T-cell (primary cell): ENCODE data around the gene PSMD3. TPM values are rescaled to one million over a fixed set of nuclear protein-coding genes. Genes with fewer than 3 reads are reported as not detected.
A peak's percentile ranks its signal among the peaks of the same experiment; 100 is the strongest.

ENCODE experiments used
- ATAC-seq, 4 experiments: fragments of 200-7000 bp in 3 of 4; fragments of 150-1000 bp in 1 of 4; cut with Tn5 transposase; replicated peaks in 1 of 4; 1 replicate in 3 of 4; 2 replicates in 1 of 4; pipeline ENCODE4 v1.10.0; 2021; ENCODE audit warnings: moderate library complexity in 3 of 4, mild to moderate bottlenecking in 2 of 4, moderate number of reproducible peaks in 1 of 4
- CTCF ChIA-PET, 2 donors: fragments of 300-600 bp; sonication (Branson Sonifier 250); formaldehyde crosslinking; loops; one replicate each; lab custom pipeline; 2022; ENCODE audit warnings: antibody characterized with exemption in 2 of 2; lab: Charles Lee
- POLR2A ChIA-PET, 2 donors: fragments of 300-600 bp; sonication (Branson Sonifier 250); formaldehyde crosslinking; loops; one replicate each; lab custom pipeline; 2022; ENCODE audit warnings: antibody characterized with exemption in 2 of 2; lab: Charles Lee
- DNase-seq, 35 experiments: peaks; one replicate each; pipeline versions ENCODE4 v3.0.0 to v3.0.0-alpha.2; 2013 to 2023
- H3K27ac ChIP-seq: one replicate; pipeline ENCODE4 v1.5.1; 2013; ENCODE audit warnings: low read length
- H3K27me3 ChIP-seq, 2 experiments: replicated peaks in 1 of 2; 1 replicate in 1 of 2; 2 replicates in 1 of 2; pipeline versions ENCODE4 v1.6.1 to v1.7.0; 2013; ENCODE audit warnings: low read length in 1 of 2, mixed read lengths in 1 of 2; ENCODE audit not compliant: control insufficient read depth in 2 of 2, insufficient read depth in 2 of 2; ENCODE audit errors: extremely low read depth in 1 of 2
- H3K36me3 ChIP-seq, 2 donors: 1 replicate in 1 of 2; 2 replicates in 1 of 2; pipeline versions ENCODE4 v1.6.1 to v1.7.0; 2013; ENCODE audit warnings: low read length in 1 of 2; ENCODE audit not compliant: control insufficient read depth in 2 of 2, insufficient read depth in 1 of 2; ENCODE audit errors: extremely low read depth in 1 of 2
- H3K4me1 ChIP-seq, 2 experiments: 1 replicate in 1 of 2; 2 replicates in 1 of 2; pipeline versions ENCODE4 v1.6.1 to v1.7.0; 2013; ENCODE audit warnings: low read length in 2 of 2, mixed read lengths in 1 of 2; ENCODE audit not compliant: insufficient read depth in 2 of 2, control insufficient read depth in 1 of 2; ENCODE audit errors: extremely low read depth in 1 of 2
- H3K4me3 ChIP-seq, 2 donors: 1 replicate in 1 of 2; 2 replicates in 1 of 2; pipeline versions ENCODE4 v1.5.1 to v1.7.0; 2013; ENCODE audit warnings: mild to moderate bottlenecking in 2 of 2, low read length in 1 of 2, moderate library complexity in 1 of 2; ENCODE audit not compliant: control insufficient read depth in 1 of 2; ENCODE audit errors: extremely low read depth in 1 of 2
- H3K9me3 ChIP-seq: 2 replicates; pipeline ENCODE4 v1.7.0; 2013
- H3K27ac Mint-ChIP-seq, 2 donors: one replicate each; pipeline ENCODE4 v1.8.0; 2020 to 2021; ENCODE audit warnings: mild to moderate bottlenecking in 2 of 2, mixed read lengths in 2 of 2
- H3K27me3 Mint-ChIP-seq, 2 donors: one replicate each; pipeline ENCODE4 v1.8.0; 2021 to 2022; ENCODE audit warnings: mixed read lengths in 2 of 2
- H3K36me3 Mint-ChIP-seq: one replicate; pipeline ENCODE4 v1.8.0; 2021; ENCODE audit warnings: mixed read lengths
- H3K4me1 Mint-ChIP-seq, 3 donors: one replicate each; pipeline ENCODE4 v1.8.0; 2020 to 2022; ENCODE audit warnings: mixed read lengths in 3 of 3, mild to moderate bottlenecking in 1 of 3
- H3K4me3 Mint-ChIP-seq, 3 donors: one replicate each; pipeline ENCODE4 v1.8.0; 2020 to 2022; ENCODE audit warnings: mild to moderate bottlenecking in 3 of 3, mixed read lengths in 3 of 3, moderate library complexity in 3 of 3
- H3K9me3 Mint-ChIP-seq, 3 donors: one replicate each; pipeline ENCODE4 v1.8.0; 2020 to 2022; ENCODE audit warnings: mixed read lengths in 3 of 3
- WGBS: methylation state at CpG from one replicate; pipeline ENCODE4 v1.1.5; 2013; ENCODE audit warnings: missing lambda C conversion rate; ENCODE audit not compliant: insufficient coverage; 5-methylcytosine and 5-hydroxymethylcytosine counted together
- total RNA-seq, 35 experiments: library from RNA in 6 of 35; stranded (reverse) in 6 of 35; fragments of 120-200 nt in 1 of 35; gene quantifications; one replicate each; pipeline versions ENCODE4 v1.2.1 to v1.2.4 and lab custom pipeline; 2013 to 2026

Gene PSMD3
- total RNA-seq (10 to 100 TPM; 60.8 to 69.0 (median 63.5) TPM), total RNA-seq (lab: John Stamatoyannopoulos, UW) (44.4 to 366 (median 80.8) reads per million in 29 experiments)
- total RNA-seq (2013): 41.3 TPM

GRCh38 chr17:39980351-39981206 is at the start of gene PSMD3:
TSS of gene PSMD3 (plus strand) at chr17:39980807. CDS start at chr17:39980971, 164 bp downstream.
- H3K4me1 ChIP-seq: peaks cover 13 to 20% of the 10 kb centered on the region in 2 experiments
- no peaks in the 10 kb centered on the region for H3K27me3 Mint-ChIP-seq
- CTCF ChIA-PET: interaction anchor here (0.6 to 3.4 kb wide), 15 partner anchors 11 to 497 kb away, joined by 3 to 29 read pairs (median 4); partner anchors contain the start of gene MED24 (in 1 of the 2)
- peak within 1 kb of the TSS; percentile 88 to 93 (median 91) for H3K4me3 Mint-ChIP-seq
- peaks cover 0 to 20% of the 10 kb centered on the region in 2 donors for H3K36me3 ChIP-seq
- H3K27me3 ChIP-seq: peaks cover 0 to 7% of the 10 kb centered on the region in 2 experiments
- peaks cover 39 to 44% (median 43%) of the 10 kb centered on the region in 3 donors for H3K4me1 Mint-ChIP-seq
- POLR2A ChIA-PET: interaction anchor here (0.5 to 0.7 kb wide), 3 partner anchors 27 to 331 kb away, joined by 4 to 5 read pairs (median 4); no protein-coding TSS in a partner anchor
- WGBS: under 1% methylated on average over 82 of the region's 84 CpGs
- H3K9me3 Mint-ChIP-seq: no peaks in the 10 kb centered on the region
- H3K9me3 ChIP-seq: no peaks in the 10 kb centered on the region
- DNase-seq (peak; percentile 94 to 100 (median 98)), ATAC-seq (peak; percentile 93 to 94 (median 94))
- peaks cover 12% of the 10 kb centered on the region for H3K36me3 Mint-ChIP-seq
- peak within 1 kb of the TSS; percentile 85 to 96 for H3K4me3 ChIP-seq
- peak within 1 kb of the TSS; percentile 94 for H3K27ac ChIP-seq
- peak within 1 kb of the TSS; percentile 93 to 97 for H3K27ac Mint-ChIP-seq

GRCh38 chr17:39933912-39934311 is 46.7 kb upstream of the PSMD3 start:
- Histone ChIP-seq H3K4me3 (no peak overlapping the region), H3K9me3 (no peaks in the 10 kb centered on the region), H3K27ac (no peak overlapping the region), H3K4me1 (no peaks in the 10 kb centered on the region), H3K36me3 (no peaks in the 10 kb centered on the region), H3K27me3 (no peaks in the 10 kb centered on the region)
- no peaks in the 10 kb centered on the region for H3K36me3 Mint-ChIP-seq
- DNase-seq (no peak), ATAC-seq (no peak)
- no peaks in the 10 kb centered on the region for H3K9me3 Mint-ChIP-seq
- H3K27me3 Mint-ChIP-seq: no peaks in the 10 kb centered on the region
- ChIA-PET CTCF (no interaction called here), POLR2A (no interaction called here)
- 100% methylated on average over 2 of the region's 5 CpGs for WGBS
- no peak overlapping the region for H3K27ac Mint-ChIP-seq
- no peak overlapping the region for H3K4me3 Mint-ChIP-seq
- peaks cover 0 to 5% (median 0%) of the 10 kb centered on the region in 3 donors for H3K4me1 Mint-ChIP-seq

- no peak overlapping the region for H3K4me3 Mint-ChIP-seq
Measured at GRCh38 chr17:39934324-39934723, 46.3 kb upstream of the PSMD3 start.

GRCh38 chr17:39935909-39936308 is 44.7 kb upstream of the PSMD3 start:
- 53% methylated on average over 2 of the region's 3 CpGs for WGBS
- ChIA-PET POLR2A (no interaction called here), CTCF (no interaction called here)
- peaks cover 11 to 16% (median 13%) of the 10 kb centered on the region in 3 donors for H3K4me1 Mint-ChIP-seq
- DNase-seq: no peak
- no peaks in the 10 kb centered on the region for H3K27me3 Mint-ChIP-seq
- Histone ChIP-seq H3K36me3 (no peaks in the 10 kb centered on the region), H3K27me3 (no peaks in the 10 kb centered on the region), H3K9me3 (no peaks in the 10 kb centered on the region), H3K27ac (no peak overlapping the region), H3K4me3 (no peak overlapping the region), H3K4me1 (peaks cover 0 to 9% of the 10 kb centered on the region in 2 experiments)
- no peak for ATAC-seq
- no peaks in the 10 kb centered on the region for H3K9me3 Mint-ChIP-seq
- H3K4me3 Mint-ChIP-seq: no peak overlapping the region
- no peak overlapping the region for H3K27ac Mint-ChIP-seq
- H3K36me3 Mint-ChIP-seq: no peaks in the 10 kb centered on the region

More at GRCh38 chr17:39934324-39934723, 46.3 kb upstream of the PSMD3 start:
- 93% methylated on average over 4 of the region's 5 CpGs for WGBS
- H3K4me1 Mint-ChIP-seq: peaks cover 2 to 3% (median 2%) of the 10 kb centered on the region in 3 donors
- ChIA-PET POLR2A (no interaction called here), CTCF (no interaction called here)
- H3K36me3 Mint-ChIP-seq: no peaks in the 10 kb centered on the region
- no peak for ATAC-seq
- H3K27ac Mint-ChIP-seq: no peak overlapping the region
- Histone ChIP-seq H3K27ac (no peak overlapping the region), H3K4me3 (no peak overlapping the region), H3K36me3 (no peaks in the 10 kb centered on the region), H3K9me3 (no peaks in the 10 kb centered on the region), H3K4me1 (no peaks in the 10 kb centered on the region), H3K27me3 (no peaks in the 10 kb centered on the region)
- no peaks in the 10 kb centered on the region for H3K9me3 Mint-ChIP-seq
- DNase-seq: no peak
- H3K27me3 Mint-ChIP-seq: no peaks in the 10 kb centered on the region

- POLR2A ChIA-PET: no interaction called here
- no peaks in the 10 kb centered on the region for H3K36me3 ChIP-seq
- H3K4me3 Mint-ChIP-seq: no peak overlapping the region
- no peaks in the 10 kb centered on the region for H3K27me3 ChIP-seq
- no peak for DNase-seq
- no peaks in the 10 kb centered on the region for H3K9me3 ChIP-seq
- H3K27ac ChIP-seq: no peak overlapping the region
- peaks cover 13 to 16% (median 13%) of the 10 kb centered on the region in 3 donors for H3K4me1 Mint-ChIP-seq
- 97% methylated on average over 3 of the region's 3 CpGs for WGBS
- ATAC-seq: no peak
- H3K27me3 Mint-ChIP-seq: no peaks in the 10 kb centered on the region
- no peaks in the 10 kb centered on the region for H3K9me3 Mint-ChIP-seq
- H3K4me1 ChIP-seq: peaks cover 0 to 9% of the 10 kb centered on the region in 2 experiments
- CTCF ChIA-PET: no interaction called here
- no peaks in the 10 kb centered on the region for H3K36me3 Mint-ChIP-seq
- no peak overlapping the region for H3K4me3 ChIP-seq
- H3K27ac Mint-ChIP-seq: no peak overlapping the region
Measured at GRCh38 chr17:39937447-39937846, 43.2 kb upstream of the PSMD3 start.

GRCh38 chr17:39938140-39938869 is 42.3 kb upstream of the PSMD3 start:
- ChIA-PET POLR2A (no interaction called here), CTCF (no interaction called here)
- no peak for ATAC-seq
- Histone ChIP-seq H3K27ac (no peak overlapping the region), H3K36me3 (no peaks in the 10 kb centered on the region), H3K4me3 (no peak overlapping the region), H3K4me1 (peaks cover 0 to 9% of the 10 kb centered on the region in 2 experiments), H3K27me3 (peaks cover 0 to 6% of the 10 kb centered on the region in 2 experiments), H3K9me3 (no peaks in the 10 kb centered on the region)
- H3K27me3 Mint-ChIP-seq: no peaks in the 10 kb centered on the region
- no peaks in the 10 kb centered on the region for H3K36me3 Mint-ChIP-seq
- H3K4me3 Mint-ChIP-seq: no peak overlapping the region
- H3K27ac Mint-ChIP-seq: no peak overlapping the region
- 77% methylated on average over 4 of the region's 8 CpGs for WGBS
- no peak for DNase-seq
- H3K9me3 Mint-ChIP-seq: no peaks in the 10 kb centered on the region
- H3K4me1 Mint-ChIP-seq: peaks cover 13 to 16% (median 13%) of the 10 kb centered on the region in 3 donors
